Femur (tissue), 1 donor: ENCODE data around the gene PHF13.

ENCODE experiments used
- DNase-seq: peaks from one replicate; pipeline ENCODE4 v3.0.0-alpha.2; 2017

PHF13 gene

DNA sequence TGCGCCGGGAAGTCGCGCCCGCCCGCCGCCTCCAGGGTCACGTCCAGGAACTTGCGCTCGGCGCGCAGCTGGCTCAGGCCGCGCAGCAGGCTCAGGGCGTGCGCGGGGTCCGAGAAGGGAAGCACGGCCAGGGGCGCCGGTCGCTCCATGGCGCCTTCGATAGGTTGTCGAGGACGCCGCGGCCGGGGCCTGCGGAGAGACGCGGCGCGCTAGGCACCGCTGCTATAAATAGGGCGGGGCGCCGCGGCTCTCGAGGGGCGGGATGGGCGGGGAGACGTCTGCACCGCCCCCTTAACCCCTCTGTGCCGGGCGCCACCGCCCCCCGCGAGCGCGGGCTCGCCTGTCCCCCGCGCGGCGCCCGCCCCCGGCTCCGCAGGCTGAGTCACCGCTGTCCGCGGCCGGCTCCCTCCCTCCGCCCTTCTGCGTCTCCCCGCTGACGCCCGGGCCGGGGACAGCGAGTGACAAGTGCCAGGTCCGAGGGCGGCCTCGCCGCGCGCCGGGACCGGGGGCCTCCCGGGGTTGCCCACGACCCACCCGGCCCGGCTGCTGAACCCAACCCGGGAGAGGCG lies 10.8 kb upstream of the PHF13 start, which contains the start of gene KLHL21:
KLHL21 (minus strand) TSS at position 201 of the 569 bp plus-strand sequence; CDS start at position 149, 52 bp downstream.
- peak; percentile 92 for DNase-seq

DNA sequence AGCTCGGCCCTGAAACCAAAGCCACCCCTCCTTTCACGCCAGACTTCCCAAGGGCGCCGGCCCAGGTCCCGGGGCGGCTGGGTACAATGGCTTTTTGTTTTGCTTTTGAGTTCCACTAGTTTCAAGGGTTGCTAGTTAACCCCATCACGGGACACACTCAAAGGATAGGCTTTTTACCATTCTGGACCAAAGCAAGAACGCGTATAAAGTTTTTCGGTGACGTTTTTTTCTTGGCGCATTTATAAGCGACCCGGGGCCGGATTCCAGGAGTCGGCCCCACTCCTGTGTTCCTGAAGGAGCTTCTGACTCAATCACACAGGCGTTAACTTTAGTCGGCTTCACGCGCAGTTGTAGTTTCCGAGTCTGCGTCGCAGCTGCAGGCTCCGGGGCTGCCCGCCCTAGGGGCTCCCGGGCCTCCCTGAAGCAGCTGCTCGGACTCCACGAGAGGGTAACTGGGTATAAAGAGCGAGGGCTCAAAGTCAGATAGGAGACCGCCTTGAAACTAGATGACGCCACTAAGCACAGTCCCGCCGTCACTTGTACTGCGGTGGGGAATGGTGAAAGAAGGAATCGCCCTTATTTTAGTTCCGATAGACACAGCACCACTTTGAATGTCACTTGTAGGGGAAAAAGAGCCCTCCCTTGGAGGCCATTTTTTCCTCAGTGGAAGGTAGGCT lies 10.2 kb upstream of the PHF13 start:
- DNase-seq, result peak; percentile 89

DNA sequence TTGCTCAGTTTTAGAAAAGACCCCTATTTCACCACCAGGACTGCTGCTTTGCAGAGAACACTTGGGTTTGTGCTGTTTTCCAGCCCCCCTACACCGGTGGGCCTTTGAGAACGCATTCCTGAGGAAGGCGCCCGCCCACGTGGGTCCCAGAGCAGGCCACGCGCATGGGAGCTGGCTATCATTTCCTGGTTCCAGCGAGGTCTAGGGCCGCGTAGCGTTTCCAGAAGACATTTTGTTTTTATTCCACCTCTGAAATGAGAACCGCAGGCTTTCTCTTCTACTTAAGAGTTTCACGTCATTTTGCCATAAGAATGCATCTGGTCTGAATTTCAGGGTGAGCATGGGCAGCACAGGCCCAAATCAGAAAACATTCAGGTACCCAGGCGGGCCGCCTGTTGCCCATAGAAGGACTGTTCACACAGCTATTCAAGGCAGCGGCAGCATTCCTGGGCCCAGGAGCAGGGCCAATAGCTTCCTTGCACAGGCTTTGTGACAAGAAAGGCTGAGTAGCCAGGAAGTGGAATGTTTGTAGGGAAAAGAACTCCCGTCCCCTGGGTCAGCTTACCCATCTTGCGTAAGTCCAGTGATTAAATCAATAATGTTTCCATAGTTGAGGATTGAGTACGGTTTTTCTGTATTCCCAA lies 9.5 kb upstream of the PHF13 start:
- DNase-seq, result peak; percentile 83

DNA sequence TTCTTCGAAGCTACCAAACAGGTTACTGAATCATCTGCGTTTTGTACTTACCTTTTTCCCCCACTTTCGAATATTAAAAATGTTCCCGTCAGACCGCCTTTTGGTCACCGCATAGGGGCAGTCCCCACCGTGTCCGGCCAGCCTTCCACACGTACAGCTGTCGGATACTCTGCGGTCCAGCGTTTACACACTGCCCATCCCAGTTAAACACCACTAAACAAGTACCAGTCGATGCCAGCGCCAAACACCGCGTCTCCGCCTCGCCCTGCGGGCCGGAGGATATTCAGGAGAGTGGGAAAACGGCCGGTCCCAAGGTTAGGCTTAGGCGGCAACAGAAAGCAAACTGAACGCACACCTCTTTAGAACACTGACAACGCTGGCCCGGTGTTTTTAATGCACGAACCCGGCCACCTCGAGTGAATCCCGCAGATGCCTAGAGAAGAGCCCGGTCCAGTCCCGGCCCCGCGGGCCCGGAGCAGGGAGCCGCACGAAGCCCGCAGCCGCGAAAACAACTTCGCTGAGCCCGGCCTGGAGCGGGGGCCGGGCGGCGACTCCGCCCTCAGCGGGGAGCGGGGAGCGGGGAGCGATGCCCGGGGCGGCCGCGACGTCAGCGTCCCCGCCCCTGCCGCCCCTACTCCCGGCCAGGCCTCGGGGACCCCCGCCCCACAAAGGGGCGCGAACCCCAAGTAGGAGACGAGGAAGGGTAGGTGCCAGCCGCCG lies 730 bp upstream of the PHF13 start:
- DNase-seq, result peak; percentile 71

DNA sequence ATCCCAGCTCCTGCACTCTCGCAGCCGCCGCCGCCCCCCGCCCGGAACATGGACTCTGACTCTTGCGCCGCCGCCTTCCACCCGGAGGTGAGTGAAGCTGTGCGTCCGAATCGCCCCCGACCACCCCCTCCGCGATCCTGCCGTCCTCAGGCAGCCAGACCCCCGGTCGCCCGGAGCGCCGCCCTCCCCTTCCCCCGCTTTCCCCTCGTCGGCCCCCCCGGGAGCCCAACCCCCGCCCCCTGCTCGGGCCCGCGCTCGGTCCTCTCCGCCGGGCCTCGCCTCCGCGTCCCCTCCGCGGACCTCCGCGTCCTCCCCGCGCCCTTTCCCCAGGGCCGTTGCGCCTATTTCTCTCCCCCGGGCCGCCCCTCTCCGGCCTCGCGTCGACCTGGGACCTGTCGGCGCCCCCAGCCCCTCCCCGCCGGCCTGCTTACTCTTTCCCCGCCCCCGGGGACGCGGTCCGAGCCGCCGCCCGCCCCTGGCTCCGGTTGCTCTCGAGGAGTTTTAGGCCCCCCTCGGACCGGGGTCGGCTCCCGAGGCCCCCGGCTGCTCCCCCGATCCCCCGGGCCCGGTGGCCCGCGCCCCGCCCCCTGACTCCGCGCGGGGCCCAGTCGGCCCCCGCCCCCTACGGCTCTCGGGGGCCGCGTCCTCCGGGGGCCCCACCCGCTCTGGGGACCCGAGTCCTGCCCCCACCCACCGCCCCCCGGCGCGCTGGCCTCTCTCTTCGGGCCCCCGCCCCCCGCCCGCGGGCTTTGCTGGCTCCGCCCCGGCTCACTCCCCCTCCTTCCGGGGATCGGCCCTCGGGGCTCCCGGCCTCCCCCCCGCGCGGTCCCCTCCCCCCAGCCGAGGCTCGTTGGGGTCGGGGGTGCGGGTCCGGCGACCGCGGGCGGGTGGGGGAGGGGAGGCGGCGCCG lies 743 bp downstream of the PHF13 start:
- peak; percentile 66 for DNase-seq

DNA sequence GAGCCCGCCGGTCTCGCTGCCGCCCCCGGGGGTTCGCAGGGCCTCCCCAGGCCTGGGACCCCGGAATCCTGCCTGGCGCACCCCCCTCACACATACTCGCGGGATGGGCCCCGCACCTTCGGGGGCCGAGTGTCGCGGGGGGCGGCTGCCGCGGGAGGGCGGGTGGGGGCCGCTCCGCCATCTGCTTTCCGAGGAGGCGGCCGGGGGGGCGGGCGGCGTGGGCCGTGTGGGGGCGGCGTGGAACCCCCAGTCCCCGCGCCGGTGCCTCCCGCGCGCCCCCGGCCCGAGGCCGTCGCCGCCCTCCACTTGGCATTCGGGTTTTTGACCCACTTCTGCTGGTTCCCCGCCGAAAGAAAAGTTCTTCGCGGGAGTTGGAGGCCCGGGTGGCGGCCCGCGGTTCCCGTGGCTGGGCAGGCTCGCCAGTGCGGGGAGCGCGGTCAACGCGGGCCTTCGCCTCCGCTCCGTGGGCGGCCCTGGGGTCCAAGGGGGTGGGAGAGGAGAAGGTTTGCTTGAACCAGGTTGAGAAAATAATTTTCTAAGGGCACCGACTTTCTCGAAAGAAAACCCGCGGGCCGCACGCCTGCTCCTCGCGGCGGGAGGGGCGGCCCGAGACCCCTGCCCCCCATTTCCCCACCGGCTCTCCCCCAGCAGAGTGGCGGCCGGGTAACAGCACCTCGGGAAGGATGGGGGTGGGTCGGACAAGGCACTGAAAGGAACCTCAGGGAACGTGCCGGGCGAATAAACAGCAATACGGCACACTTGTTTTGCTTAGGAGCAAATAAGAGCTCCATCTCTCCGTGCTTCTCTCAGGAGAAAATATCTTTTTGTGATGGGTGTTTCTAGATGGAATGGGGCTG lies 1.6 kb downstream of the PHF13 start:
- peak; percentile 33 for DNase-seq

DNA sequence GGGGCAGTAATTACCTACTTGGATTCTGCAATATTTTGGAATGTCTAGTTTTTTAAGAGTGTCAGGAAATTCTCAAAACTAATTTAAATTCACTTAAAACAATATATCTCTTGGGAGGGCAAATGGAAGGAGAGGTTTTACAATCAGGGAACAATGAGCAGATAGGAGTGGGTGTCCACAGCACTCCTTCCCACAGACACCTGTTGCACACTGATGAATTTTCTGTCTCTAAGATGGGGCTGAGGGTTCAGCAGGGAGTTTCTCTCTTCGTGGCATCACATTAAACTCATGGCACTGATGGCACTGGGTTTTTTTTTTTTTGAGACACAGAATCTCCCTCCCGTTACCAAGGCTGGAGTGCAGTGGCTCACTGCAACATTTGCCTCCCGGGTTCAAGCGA lies 5.5 kb downstream of the PHF13 start:
- DNase-seq, result no peak

DNA sequence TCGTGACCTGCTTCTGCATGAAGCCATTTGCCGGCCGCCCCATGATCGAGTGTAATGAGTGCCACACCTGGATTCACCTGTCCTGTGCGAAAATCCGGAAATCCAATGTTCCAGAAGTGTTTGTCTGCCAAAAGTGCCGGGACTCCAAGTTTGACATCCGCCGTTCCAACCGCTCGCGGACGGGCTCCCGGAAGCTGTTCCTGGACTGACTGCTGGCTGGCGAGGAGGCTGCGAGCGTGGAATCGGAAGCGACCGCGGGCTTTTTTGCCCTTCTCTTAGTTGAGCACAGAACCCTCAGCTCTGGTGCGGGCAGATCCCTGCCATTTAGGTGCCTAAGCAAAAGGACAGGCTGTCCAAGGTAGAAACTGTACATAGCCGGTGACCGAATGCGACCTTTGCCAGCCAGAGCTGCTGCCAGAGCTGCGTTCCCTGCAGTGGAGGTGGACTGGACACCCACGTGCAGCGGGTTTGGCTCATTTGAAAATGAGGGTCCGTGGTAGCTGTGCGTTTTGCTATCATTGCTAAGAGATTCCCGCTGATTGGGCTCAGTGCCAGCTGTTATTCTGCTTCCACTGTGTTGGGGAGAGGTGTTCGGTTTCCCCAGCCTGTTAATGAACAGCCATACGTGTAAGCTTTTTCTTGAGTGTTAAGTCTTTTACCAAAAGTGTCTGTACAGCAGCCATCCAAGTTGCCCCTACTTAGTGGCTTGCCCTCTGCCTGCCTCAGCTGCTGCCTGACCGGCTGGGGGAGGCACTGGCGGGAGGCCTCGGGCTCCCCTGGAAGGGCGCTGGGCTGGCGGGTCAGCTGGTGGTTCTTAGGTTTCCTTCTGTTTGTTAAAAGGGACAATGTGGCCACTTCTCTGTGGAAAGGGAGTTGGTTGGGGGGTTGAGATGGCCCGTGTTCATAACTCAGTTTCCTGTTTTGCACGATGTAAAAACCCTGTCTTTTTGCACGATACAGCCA lies 8.2 kb downstream of the PHF13 start:
- no peak for DNase-seq

DNA sequence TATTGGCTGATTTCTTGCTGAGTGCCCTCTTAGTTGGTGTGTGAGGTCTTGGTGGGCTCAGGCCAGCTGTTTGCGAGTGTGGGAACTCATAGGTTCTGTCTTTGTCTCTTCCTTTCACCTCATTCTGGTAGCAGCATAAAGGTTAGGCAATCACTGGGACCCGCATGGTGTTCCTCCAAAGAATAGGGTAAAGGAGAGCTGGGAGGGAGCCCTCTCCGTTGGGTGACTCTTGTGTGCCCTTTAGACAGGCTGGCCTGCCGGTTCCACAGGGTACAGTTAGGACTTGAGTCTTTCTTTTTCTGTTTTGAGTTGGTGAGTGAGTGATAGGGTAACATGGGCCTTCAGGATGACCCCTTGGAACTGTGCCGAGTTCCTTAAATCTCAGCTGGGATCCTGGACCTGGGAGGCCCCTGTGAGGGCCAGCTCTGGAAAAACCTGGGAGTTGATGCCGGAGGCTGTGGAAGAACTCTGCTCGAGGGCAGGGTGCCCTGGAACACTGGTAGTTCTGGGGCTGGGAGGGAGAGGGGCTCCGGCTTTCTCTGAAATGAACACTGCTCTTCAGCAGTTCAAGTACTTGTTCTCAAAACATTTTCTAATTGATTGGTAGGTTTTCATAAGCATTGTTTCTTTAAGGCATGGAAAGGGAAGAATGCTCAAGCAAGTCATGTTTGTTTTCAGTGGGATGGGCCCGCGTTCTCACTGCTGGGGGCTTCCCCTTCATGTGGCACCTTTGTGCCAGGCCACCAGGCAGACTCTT lies 9.0 kb downstream of the PHF13 start:
- DNase-seq, result no peak

DNA sequence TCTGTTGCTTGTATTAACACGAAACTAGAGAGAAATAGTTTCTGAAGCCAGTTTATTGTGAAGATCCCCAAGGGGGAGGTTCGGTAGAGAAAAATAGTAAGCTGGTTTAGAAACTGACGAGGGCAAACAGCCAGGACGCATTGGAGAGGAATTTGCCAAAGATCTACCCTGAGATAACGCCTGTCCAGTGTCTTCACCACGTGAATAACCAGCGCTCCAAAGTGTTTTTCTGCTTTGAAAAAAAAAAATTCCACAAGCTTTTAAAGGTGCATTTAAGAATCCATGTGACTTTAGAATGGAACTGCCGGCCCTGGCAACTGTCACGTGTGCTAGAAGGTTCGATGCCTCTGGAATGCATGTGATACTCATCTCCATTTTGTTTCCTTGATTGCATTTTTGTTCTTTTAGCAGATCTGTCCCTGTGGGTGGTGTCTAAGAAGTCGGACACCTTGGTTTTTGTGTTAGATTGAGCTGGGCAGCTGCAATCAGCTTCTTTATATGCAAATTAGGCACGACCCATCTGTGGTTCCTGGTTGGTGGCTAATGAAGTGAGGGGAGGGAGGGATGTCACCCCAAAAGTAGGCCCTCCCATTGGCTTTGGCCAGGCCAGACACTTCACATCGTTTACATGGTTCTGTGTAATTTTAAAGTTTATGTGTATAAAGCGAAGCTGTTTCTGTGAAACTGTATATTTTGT lies 9.9 kb downstream of the PHF13 start:
- DNase-seq, result no peak

DNA sequence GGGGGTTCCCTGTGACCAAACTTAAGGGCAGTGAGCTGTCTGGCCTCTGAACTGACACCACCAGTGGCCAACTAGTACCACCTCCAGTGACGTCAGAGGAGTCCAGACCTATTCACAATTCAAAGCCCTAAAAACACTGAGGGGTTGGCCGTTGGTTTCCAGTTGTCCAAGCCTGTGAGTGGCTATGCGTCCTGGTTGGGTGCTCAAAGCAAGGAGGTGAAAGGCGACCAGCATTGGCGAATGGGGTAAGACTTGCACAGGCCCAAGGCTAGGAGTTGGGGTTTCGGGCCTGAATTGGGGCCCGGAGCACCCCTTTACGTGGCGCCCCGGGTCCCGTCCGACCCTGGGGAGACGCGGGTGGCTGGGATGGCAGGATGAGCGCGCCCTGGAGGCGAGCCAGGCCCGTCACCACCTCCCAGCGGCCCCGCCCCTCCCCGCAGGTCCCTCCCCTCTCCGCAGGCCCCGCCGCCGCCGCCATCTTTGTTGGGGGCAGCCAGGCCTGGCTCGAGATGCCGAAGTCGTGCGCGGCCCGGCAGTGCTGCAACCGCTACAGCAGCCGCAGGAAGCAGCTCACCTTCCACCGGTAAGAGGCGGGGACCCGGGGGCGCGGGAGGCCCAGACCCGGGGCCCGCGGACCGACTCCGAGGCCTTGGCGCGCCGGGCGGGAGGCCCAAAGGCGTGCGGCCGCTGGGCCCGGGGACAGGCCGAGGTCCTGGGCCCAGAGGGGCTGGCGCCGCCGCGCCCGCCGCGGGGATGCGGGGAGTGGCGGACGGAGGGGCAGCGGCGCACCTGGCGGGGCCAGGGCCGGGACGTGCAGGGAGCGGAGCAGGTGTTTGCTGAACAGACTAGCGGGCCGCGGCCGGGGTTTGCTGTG lies 11.4 kb downstream of the PHF13 start, which contains the start of gene THAP3:
THAP3 (plus strand) TSS at position 159 of the 874 bp plus-strand sequence; CDS start at position 510, 351 bp downstream.
- DNase-seq, result peak; percentile 90

DNA sequence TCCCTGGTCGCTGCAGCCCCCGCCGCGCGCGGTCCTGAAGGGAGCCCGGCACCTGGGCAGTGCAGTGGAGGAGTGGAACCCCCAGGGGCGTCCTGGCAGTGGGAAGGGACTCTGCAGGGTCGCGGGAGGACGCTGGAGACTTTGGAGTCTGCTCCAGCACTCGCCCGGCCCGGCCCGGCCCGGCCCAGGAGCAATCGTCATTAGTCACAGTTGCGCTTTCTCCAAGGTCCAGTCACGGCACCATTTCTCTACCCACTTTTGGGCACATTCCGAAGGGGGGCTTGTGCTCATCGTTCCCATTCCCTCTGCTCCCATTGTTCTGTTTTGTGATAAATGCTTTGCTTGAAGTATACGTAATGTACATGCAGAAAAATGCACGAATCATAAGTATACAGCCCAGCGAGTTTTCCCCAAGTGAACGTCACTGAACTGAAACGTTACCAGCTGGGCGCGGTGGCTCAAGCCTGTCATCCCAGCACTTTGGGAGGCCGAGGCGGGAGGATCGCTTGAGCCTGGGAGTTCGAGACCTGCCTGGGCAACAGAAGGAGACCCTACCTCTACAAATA lies 12.1 kb downstream of the PHF13 start:
- DNase-seq, result peak; percentile 56

DNA sequence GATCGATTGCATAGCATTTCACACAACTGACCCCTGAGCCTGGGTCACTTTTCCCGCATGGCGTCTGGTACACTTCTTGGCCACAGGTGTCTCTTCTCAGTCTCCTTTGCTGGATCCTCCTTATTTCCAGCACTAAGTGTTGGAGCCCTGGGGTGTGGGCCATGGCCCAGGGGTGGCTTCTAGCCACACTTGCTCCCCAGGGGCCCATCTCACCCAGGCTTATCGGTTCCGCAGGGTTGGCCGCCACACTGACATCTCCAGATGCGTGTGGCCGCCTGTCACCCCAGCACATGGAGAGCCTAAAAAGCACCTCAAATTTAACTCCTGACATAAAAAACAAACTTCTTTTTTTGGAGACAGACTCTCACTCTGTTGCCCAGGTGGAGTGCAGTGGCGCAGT lies 13.5 kb downstream of the PHF13 start:
- DNase-seq, result no peak

DNA sequence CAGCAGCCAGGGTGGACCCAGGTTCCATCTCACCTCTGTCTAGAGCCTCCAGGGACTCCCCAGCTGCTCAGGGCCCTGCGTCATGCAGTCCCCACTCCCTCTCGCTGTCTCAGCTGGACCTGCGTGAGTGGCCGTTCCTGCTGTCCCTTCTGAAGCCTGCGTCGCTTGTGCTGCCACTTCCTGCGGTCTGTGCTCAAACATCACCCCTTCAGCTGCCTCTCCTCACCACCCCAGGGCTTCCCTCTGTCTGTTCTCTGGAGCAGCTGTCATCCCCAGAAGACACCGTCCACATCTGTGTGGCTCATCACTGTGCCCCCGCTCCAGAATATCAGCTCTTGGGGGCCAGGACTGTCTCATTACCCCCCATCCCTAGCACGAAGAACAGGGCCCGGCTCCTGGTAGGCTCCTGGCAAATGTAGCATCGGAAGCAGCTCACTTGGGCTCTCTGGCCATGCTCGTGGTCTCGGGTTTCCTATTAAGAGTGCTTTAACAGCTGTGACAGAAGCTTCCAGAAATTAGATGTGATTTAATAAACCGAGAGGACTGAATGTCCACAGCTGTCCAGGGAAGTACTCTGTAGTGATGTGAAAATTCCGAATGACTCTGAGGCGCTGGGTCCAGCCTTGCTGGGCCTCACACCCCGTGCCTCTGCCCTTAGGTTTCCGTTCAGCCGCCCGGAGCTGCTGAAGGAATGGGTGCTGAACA lies 14.5 kb downstream of the PHF13 start:
- no peak for DNase-seq

DNA sequence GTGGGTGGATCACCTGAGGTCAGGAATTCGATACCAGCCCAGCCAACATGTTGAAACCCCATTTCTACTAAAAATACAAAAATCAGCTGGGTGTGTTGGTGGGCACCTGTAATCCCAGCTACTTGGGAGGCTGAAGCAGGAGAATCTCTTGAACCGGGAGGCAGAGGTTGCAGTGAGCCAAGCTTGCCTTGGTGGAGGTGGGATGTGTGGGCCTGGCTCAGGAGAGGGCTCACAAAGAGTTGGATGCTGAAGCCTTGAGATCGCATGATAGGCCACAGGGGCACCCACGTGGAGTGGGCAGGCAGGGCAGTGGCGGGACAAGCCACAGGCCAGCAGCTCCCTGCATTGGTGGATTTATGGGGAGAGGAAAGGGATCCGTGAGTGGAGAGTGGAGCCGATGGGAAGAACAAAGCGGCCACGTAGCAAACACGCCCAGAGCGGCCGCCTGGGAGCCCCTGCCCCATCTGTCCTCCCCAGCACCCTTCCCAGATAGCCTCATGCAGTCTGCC lies 15.5 kb downstream of the PHF13 start:
- no peak for DNase-seq

DNA sequence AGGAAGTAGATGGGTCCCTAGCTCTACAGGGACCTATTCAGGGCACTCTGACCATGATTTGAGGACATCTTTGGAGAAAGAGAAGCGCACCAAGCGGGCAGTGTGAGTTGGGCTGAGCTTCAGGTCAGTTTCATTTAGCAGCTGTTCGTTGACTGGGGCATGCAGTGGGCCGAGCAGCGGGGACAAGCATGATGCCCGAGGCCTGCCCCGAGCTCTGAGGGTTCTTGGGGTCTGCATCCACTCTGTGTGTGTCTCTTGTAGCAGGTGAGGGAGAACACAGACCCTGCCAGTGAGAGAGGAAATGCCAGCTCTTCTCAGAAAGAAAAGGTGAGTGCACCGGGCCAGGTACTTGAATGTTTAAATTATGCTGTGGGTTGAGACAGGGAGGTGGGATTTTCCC lies 16.5 kb downstream of the PHF13 start:
- DNase-seq, result no peak
